Calu3 (cell line): ENCODE results near the gene ATP1A3. TPM values are rescaled to one million over a fixed set of nuclear protein-coding genes. Genes with fewer than 3 reads are reported as not detected.

Experiments
- BruUV-seq: library from RNA; stranded (reverse); fragments of 400-500 nt; replicated peaks from 2 replicates; lab custom pipeline; 2021; lab: Mats Ljungman, UMichigan
- CTCF ChIA-PET: fragments of 300-600 bp; sonication (Branson Sonifier 250); formaldehyde crosslinking; loops from one replicate; lab custom pipeline; 2022; ENCODE audit warnings: antibody characterized with exemption; lab: Charles Lee
- DNase-seq: peaks from one replicate; pipeline ENCODE4 v3.0.0; 2022
- H3K27ac Mint-ChIP-seq: one replicate; pipeline ENCODE4 v1.8.0; 2022; ENCODE audit warnings: mixed read lengths; ENCODE audit not compliant: unreplicated experiment
- H3K27me3 Mint-ChIP-seq: one replicate; pipeline ENCODE4 v1.8.0; 2022; ENCODE audit warnings: mixed read lengths; ENCODE audit not compliant: unreplicated experiment
- H3K36me3 Mint-ChIP-seq: one replicate; pipeline ENCODE4 v1.8.0; 2022; ENCODE audit warnings: mild to moderate bottlenecking, moderate library complexity, mixed read lengths; ENCODE audit not compliant: insufficient read depth, unreplicated experiment
- H3K4me1 Mint-ChIP-seq: one replicate; pipeline ENCODE4 v1.8.0; 2022; ENCODE audit warnings: mild to moderate bottlenecking, low read depth, mixed read lengths; ENCODE audit not compliant: unreplicated experiment
- H3K4me3 Mint-ChIP-seq: one replicate; pipeline ENCODE4 v1.8.0; 2022; ENCODE audit warnings: mild to moderate bottlenecking, low read depth, moderate library complexity, mixed read lengths; ENCODE audit not compliant: unreplicated experiment
- H3K9me3 Mint-ChIP-seq: one replicate; pipeline ENCODE4 v1.8.0; 2022; ENCODE audit warnings: low read depth, mixed read lengths; ENCODE audit not compliant: unreplicated experiment
- CTCF ChIP-seq: fragments of 200-600 bp; IDR thresholded peaks from one replicate; pipeline ENCODE4 v1.8.0; 2022; ENCODE audit warnings: antibody characterized with exemption; ENCODE audit not compliant: unreplicated experiment
- intact Hi-C: fragments of 100-400 bp; cut with micrococcal nuclease; formaldehyde crosslinking; loops from one replicate; pipeline ENCODE4 v1.10.0; 2022; ENCODE audit not compliant: unreplicated experiment
- total RNA-seq: library from RNA; stranded (reverse); gene quantifications from 2 replicates; pipeline ENCODE4 v1.2.3, GENCODE V29; 2022

ATP1A3 gene
- total RNA-seq, 1 experiment from 2014 or later: 1.7 TPM

GRCh38 chr19:41947091-41947490 is 46.9 kb downstream of the ATP1A3 start:
- CTCF ChIA-PET: no interaction called here
- H3K27ac Mint-ChIP-seq: no peak overlapping the region
- intact Hi-C loops: no loop called here

GRCh38 chr19:41945135-41945766 is 48.8 kb downstream of the ATP1A3 start:
- H3K36me3 Mint-ChIP-seq: peaks cover 10% of the 10 kb centered on the region
- CTCF ChIA-PET: no interaction called here
- BruUV-seq: no TSS peak
- no peak overlapping the region for H3K27ac Mint-ChIP-seq
- TF ChIP-seq CTCF: no peak
- intact Hi-C loops: no loop called here
- H3K27me3 Mint-ChIP-seq: peaks cover 32% of the 10 kb centered on the region
- H3K4me3 Mint-ChIP-seq: no peak overlapping the region
- H3K9me3 Mint-ChIP-seq: no peaks in the 10 kb centered on the region
- no peaks in the 10 kb centered on the region for H3K4me1 Mint-ChIP-seq
- no peak for DNase-seq

More at GRCh38 chr19:41947091-41947490, 46.9 kb downstream of the ATP1A3 start:
- no TSS peak for BruUV-seq
- H3K27me3 Mint-ChIP-seq: peaks cover 13% of the 10 kb centered on the region
- no peak for TF ChIP-seq CTCF
- H3K9me3 Mint-ChIP-seq: no peaks in the 10 kb centered on the region
- peaks cover 7% of the 10 kb centered on the region for H3K4me1 Mint-ChIP-seq
- no peak for DNase-seq
- no peak overlapping the region for H3K4me3 Mint-ChIP-seq
- H3K36me3 Mint-ChIP-seq: peaks cover 4% of the 10 kb centered on the region

GRCh38 chr19:41944336-41944735 is 49.7 kb downstream of the ATP1A3 start:
- Mint-ChIP-seq H3K4me1 (no peaks in the 10 kb centered on the region), H3K27ac (no peak overlapping the region), H3K4me3 (no peak overlapping the region), H3K27me3 (peaks cover 36% of the 10 kb centered on the region), H3K9me3 (no peaks in the 10 kb centered on the region), H3K36me3 (peaks cover 10% of the 10 kb centered on the region)
- no peak for DNase-seq
- no TSS peak for BruUV-seq
- CTCF ChIA-PET: interaction anchor here (0.6 kb wide), 2 partner anchors 10 to 17 kb away, joined by 3 to 5 read pairs; no protein-coding TSS in a partner anchor
- TF ChIP-seq CTCF: no peak
- intact Hi-C loops: no loop called here

GRCh38 chr19:41941410-41942202 is 52.4 kb downstream of the ATP1A3 start:
- CTCF ChIA-PET: no interaction called here
- Mint-ChIP-seq H3K27me3 (peaks cover 36% of the 10 kb centered on the region), H3K36me3 (peaks cover 15% of the 10 kb centered on the region), H3K27ac (no peak overlapping the region), H3K4me3 (peak overlapping the region; percentile 66), H3K9me3 (no peaks in the 10 kb centered on the region), H3K4me1 (peaks cover 3% of the 10 kb centered on the region)
- BruUV-seq: no TSS peak
- TF ChIP-seq CTCF: no peak
- intact Hi-C loops: no loop called here
- no peak for DNase-seq
